GM23338 (cell line): ENCODE data around the gene PDS5A. TPM values are rescaled to one million over a fixed set of nuclear protein-coding genes. Genes with fewer than 3 reads are reported as not detected.

Experiments used
- ATAC-seq: fragments of 200-7000 bp; cut with Tn5 transposase; 3 replicates; pipeline ENCODE4 v1.9.1; 2020
- DNase-seq: peaks from one replicate; pipeline ENCODE4 v3.0.0-alpha.2; 2015; ENCODE audit warnings: low spot score
- H2AFZ ChIP-seq: fragments of 200-600 bp; sonication (generic); 2 replicates; pipeline ENCODE4 v1.8.0; 2016; ENCODE audit warnings: antibody characterized with exemption, mild to moderate bottlenecking, moderate library complexity
- H3F3A ChIP-seq: fragments of 200-600 bp; sonication (generic); replicated peaks from 2 replicates; pipeline ENCODE4 v1.8.0; 2017; ENCODE audit warnings: antibody characterized with exemption, mixed run types, low read depth
- H3K27ac ChIP-seq: fragments of 200-600 bp; sonication (generic); 2 replicates; pipeline ENCODE4 v1.6.1; 2016; ENCODE audit warnings: low read depth
- H3K27me3 ChIP-seq: fragments of 200-600 bp; sonication (generic); 2 replicates; pipeline ENCODE4 v1.8.0; 2016; ENCODE audit warnings: mild to moderate bottlenecking, mixed run types, moderate library complexity; ENCODE audit not compliant: insufficient read depth
- H3K36me3 ChIP-seq: fragments of 200-600 bp; sonication (generic); 2 replicates; pipeline ENCODE4 v1.8.0; 2016; ENCODE audit warnings: mild to moderate bottlenecking; ENCODE audit not compliant: insufficient read depth
- H3K4me1 ChIP-seq: fragments of 200-600 bp; sonication (generic); 2 replicates; pipeline ENCODE4 v1.8.0; 2016; ENCODE audit warnings: mild to moderate bottlenecking, moderate library complexity; ENCODE audit not compliant: insufficient read depth
- H3K4me2 ChIP-seq: fragments of 200-600 bp; sonication (generic); 2 replicates; pipeline ENCODE4 v1.7.1; 2017; ENCODE audit warnings: mixed run types
- H3K4me3 ChIP-seq: fragments of 200-600 bp; sonication (generic); 2 replicates; pipeline ENCODE4 v1.6.1; 2016; ENCODE audit warnings: mixed run types
- H3K79me2 ChIP-seq: fragments of 200-600 bp; sonication (generic); replicated peaks from 2 replicates; pipeline ENCODE4 v1.8.0; 2017; ENCODE audit warnings: mild to moderate bottlenecking; ENCODE audit not compliant: insufficient read depth
- H3K9me2 ChIP-seq: fragments of 200-600 bp; sonication (generic); 2 replicates; pipeline ENCODE4 v1.8.0; 2017; ENCODE audit not compliant: insufficient read depth
- H4K20me1 ChIP-seq: fragments of 200-600 bp; sonication (generic); replicated peaks from 2 replicates; pipeline ENCODE4 v1.8.0; 2017; ENCODE audit warnings: mild to moderate bottlenecking; ENCODE audit not compliant: insufficient read depth
- H3K27ac Mint-ChIP-seq: 2 replicates; pipeline ENCODE4 v1.8.0; 2020; ENCODE audit warnings: inconsistent platforms, mild to moderate bottlenecking, moderate library complexity, mixed read lengths
- H3K27me3 Mint-ChIP-seq: 3 replicates; pipeline ENCODE4 v1.8.0; 2022; ENCODE audit warnings: low read depth, mild to moderate bottlenecking, moderate library complexity, mixed read lengths, inconsistent platforms; ENCODE audit not compliant: insufficient read depth, poor library complexity
- H3K36me3 Mint-ChIP-seq: 3 replicates; pipeline ENCODE4 v1.8.0; 2021; ENCODE audit warnings: low read depth, mild to moderate bottlenecking, inconsistent platforms, moderate library complexity, mixed read lengths
- H3K4me1 Mint-ChIP-seq: 3 replicates; pipeline ENCODE4 v1.8.0; 2020; ENCODE audit warnings: mild to moderate bottlenecking, inconsistent platforms, mixed read lengths
- H3K4me3 Mint-ChIP-seq: 3 replicates; pipeline ENCODE4 v1.8.0; 2021; ENCODE audit warnings: moderate library complexity, mild to moderate bottlenecking, inconsistent platforms, mixed read lengths
- H3K9me3 Mint-ChIP-seq: 3 replicates; pipeline ENCODE4 v1.8.0; 2020; ENCODE audit warnings: moderate library complexity, mild to moderate bottlenecking, inconsistent platforms, mixed read lengths
- CREB1 ChIP-seq: fragments of 250-450 bp; sonication (Bioruptor Pico); IDR thresholded peaks from 2 replicates; pipeline ENCODE4 v1.5.0; 2020; ENCODE audit warnings: low read depth, mild to moderate bottlenecking, moderate library complexity
- CTCF ChIP-seq, 2 experiments: fragments of 200-600 bp in 1 of 2; sonication (generic) in 1 of 2; conservative IDR thresholded peaks; 2 replicates each; pipeline versions ENCODE4 v1.5.1 to v1.6.1; 2016 to 2017; ENCODE audit warnings: antibody characterized with exemption in 2 of 2, low read depth in 2 of 2, mild to moderate bottlenecking in 2 of 2, moderate library complexity in 1 of 2
- ETS1 ChIP-seq: IDR thresholded peaks from 2 replicates; pipeline ENCODE4 v1.6.1; 2016; ENCODE audit warnings: antibody characterized with exemption
- EZH2 ChIP-seq: fragments of 200-600 bp; sonication (generic); IDR thresholded peaks from one replicate; pipeline ENCODE4 v1.8.0; 2017; ENCODE audit warnings: antibody characterized with exemption, mild to moderate bottlenecking, low read depth; ENCODE audit not compliant: unreplicated experiment
- EZH2phosphoT487 ChIP-seq: fragments of 200-600 bp; sonication (generic); IDR thresholded peaks from one replicate; pipeline ENCODE4 v1.8.1; 2018; ENCODE audit warnings: antibody characterized with exemption; ENCODE audit not compliant: unreplicated experiment
- JUNB ChIP-seq: IDR thresholded peaks from one replicate; pipeline ENCODE4 v1.6.1; 2016; ENCODE audit warnings: antibody characterized with exemption; ENCODE audit not compliant: unreplicated experiment
- NANOG ChIP-seq: IDR thresholded peaks from 2 replicates; pipeline ENCODE4 v1.6.1; 2016; ENCODE audit warnings: antibody characterized with exemption, borderline replicate concordance
- POLR2AphosphoS5 ChIP-seq: IDR thresholded peaks from 2 replicates; pipeline ENCODE4 v1.6.1; 2016; ENCODE audit warnings: antibody characterized with exemption, low read depth
- REST ChIP-seq: IDR thresholded peaks from one replicate; pipeline ENCODE4 v1.6.1; 2018; ENCODE audit warnings: antibody characterized with exemption; ENCODE audit not compliant: unreplicated experiment
- STAT1 ChIP-seq: IDR thresholded peaks from one replicate; pipeline ENCODE4 v1.6.1; 2016; ENCODE audit warnings: antibody characterized with exemption; ENCODE audit not compliant: unreplicated experiment
- ZNF114 ChIP-seq: fragments of 250-450 bp; sonication (Bioruptor Pico); IDR thresholded peaks from 2 replicates; pipeline ENCODE4 v1.5.0; 2020; ENCODE audit warnings: mild to moderate bottlenecking, moderate library complexity
- ZNF331 ChIP-seq: fragments of 250-450 bp; sonication (Bioruptor Pico); IDR thresholded peaks from 2 replicates; pipeline ENCODE4 v1.5.0; 2020; ENCODE audit warnings: low read depth, mild to moderate bottlenecking, moderate library complexity
- ZNF462 ChIP-seq: fragments of 250-450 bp; sonication (Bioruptor Pico); IDR thresholded peaks from 2 replicates; pipeline ENCODE4 v1.5.0; 2020; ENCODE audit warnings: mild to moderate bottlenecking, moderate library complexity
- polyA plus RNA-seq: library from polyadenylated mRNA; unstranded; fragments of >200 nt; fragmentation: Nextera tagmentation; extraction: Ambion mirVana; gene quantifications from 2 replicates; pipeline ENCODE4 v1.2.1, GENCODE V29; 2016
- total RNA-seq: library from RNA; depleted of rRNA; stranded (reverse); fragments of >200 nt; shearing (Covaris generic); gene quantifications from 2 replicates; pipeline ENCODE4 v1.2.3, GENCODE V29; 2014

The PDS5A gene
- total and polyA plus RNA-seq, 2 experiments from 2014 or later, result 22.1 to 91.9 TPM

GRCh38 chr4:39840027-39840426 is 137.7 kb downstream of the PDS5A start:
- DNase-seq (no peak), ATAC-seq (no peak)
- no peaks in the 10 kb centered on the region for H3K79me2 ChIP-seq
- H3K27ac Mint-ChIP-seq, result no peak overlapping the region
- H3K4me3 Mint-ChIP-seq, result no peak overlapping the region
- peaks cover 15% of the 10 kb centered on the region for H3K36me3 ChIP-seq
- H3K4me1 Mint-ChIP-seq, result no peaks in the 10 kb centered on the region
- H3K4me2 ChIP-seq, result no peak overlapping the region
- H3K27me3 ChIP-seq, result no peaks in the 10 kb centered on the region
- TF ChIP-seq CREB1 (CRISPR knock-in tag) (no peak), JUNB (no peak), STAT1 (no peak), REST (no peak), POLR2AphosphoS5 (no peak), NANOG (no peak), EZH2phosphoT487 (no peak), ZNF114 (CRISPR knock-in tag) (no peak), ZNF462 (no peak), ETS1 (no peak), EZH2 (no peak), CTCF (conservative IDR thresholded peaks at IDR 0.05; ENCODE audit: low read depth in 2 of 2) (no peak), ZNF331 (no peak)
- no peaks in the 10 kb centered on the region for H3K9me3 Mint-ChIP-seq
- no peaks in the 10 kb centered on the region; the same call in 1 of the 2 replicates for H4K20me1 ChIP-seq
- no peaks in the 10 kb centered on the region for H3K9me2 ChIP-seq
- H3K36me3 Mint-ChIP-seq, result peaks cover 80% of the 10 kb centered on the region
- H3F3A ChIP-seq, result no peaks in the 10 kb centered on the region
- H2AFZ ChIP-seq, result no peak overlapping the region
- no peak overlapping the region for H3K4me3 ChIP-seq
- no peaks in the 10 kb centered on the region for H3K27me3 Mint-ChIP-seq
- H3K4me1 ChIP-seq, result no peaks in the 10 kb centered on the region
- no peak overlapping the region for H3K27ac ChIP-seq
